ENCODE measurements around the gene LRRIQ3. TPM values are rescaled to one million over a fixed set of nuclear protein-coding genes. Genes with fewer than 3 reads are reported as not detected.

The LRRIQ3 gene
- total and polyA plus RNA-seq, 10 of the 15 experiments (the other 5 are each of a cell fraction or from before 2014, with no cell fraction given) = 1.1 to 5.1 (median 2.7) TPM

- 28% methylated on average over 4 of the region's 4 CpGs for WGBS (ENCODE audit: insufficient coverage, insufficient replicate concordance, low lambda C conversion rate, missing lambda C conversion rate)
- Histone ChIP-seq H3K27me3 (replicated peaks in 1 of 2; ENCODE audit: control insufficient read depth in 2 of 2, insufficient read depth in 2 of 2, low read length in 1 of 2) (no peaks in the 10 kb centered on the region), H3K27ac (ENCODE audit: control insufficient read depth, insufficient read depth) (no peak overlapping the region), H3K4me1 (ENCODE audit: control insufficient read depth, insufficient read depth, low read length) (no peaks in the 10 kb centered on the region), H2AFZ (ENCODE audit: control insufficient read depth, low read depth, low read length) (no peak overlapping the region), H3K4me2 (ENCODE audit: control insufficient read depth, insufficient read depth) (no peak overlapping the region), H3K79me2 (ENCODE audit: control insufficient read depth, insufficient read depth, low read length) (no peaks in the 10 kb centered on the region), H3K9me3 (replicated peaks; ENCODE audit: control insufficient read depth, insufficient read depth, low read length) (no peaks in the 10 kb centered on the region), H3K36me3 (ENCODE audit: control insufficient read depth in 2 of 2, insufficient read depth in 2 of 2, low read length in 1 of 2) (no peaks in the 10 kb centered on the region), H3K9ac (ENCODE audit: control insufficient read depth, insufficient read depth, low read length) (no peak overlapping the region), H4K20me1 (ENCODE audit: control insufficient read depth, insufficient read depth) (no peaks in the 10 kb centered on the region), H3K4me3 (no peak overlapping the region)
- DNase-seq (ENCODE audit: low read depth, low spot score) (no peak), FAIRE-seq (no peak), ATAC-seq (no peak)
- BruUV-seq (replicated peaks) = no TSS peak
- in situ Hi-C loops (cut with MboI) (no loop called here), intact Hi-C loops (cut with micrococcal nuclease; ENCODE audit: unreplicated experiment) (no loop called here)
- ChIA-PET CTCF (interaction anchor here (1.3 to 1.4 kb wide), 2 partner anchors 9 to 266 kb away, joined by 5 to 6 read pairs; no protein-coding TSS in a partner anchor), RAD21 (ENCODE audit: unreplicated experiment) (no interaction called here), SMC1A (ENCODE audit: uncharacterized antibody, unreplicated experiment) (no interaction called here), POLR2A (no interaction called here)
- no peak for TF ChIP-seq FOS (IDR thresholded peaks at IDR 0.05; ENCODE audit: borderline replicate concordance, extremely low read depth, insufficient read length)
- TF ChIP-seq ZBED1 (IDR thresholded peaks at IDR 0.05; ENCODE audit: borderline replicate concordance) = no peak
- TF ChIP-seq RB1 (IDR thresholded peaks at IDR 0.05; ENCODE audit: borderline replicate concordance) = no peak
- TF ChIP-seq, protein P1, sequence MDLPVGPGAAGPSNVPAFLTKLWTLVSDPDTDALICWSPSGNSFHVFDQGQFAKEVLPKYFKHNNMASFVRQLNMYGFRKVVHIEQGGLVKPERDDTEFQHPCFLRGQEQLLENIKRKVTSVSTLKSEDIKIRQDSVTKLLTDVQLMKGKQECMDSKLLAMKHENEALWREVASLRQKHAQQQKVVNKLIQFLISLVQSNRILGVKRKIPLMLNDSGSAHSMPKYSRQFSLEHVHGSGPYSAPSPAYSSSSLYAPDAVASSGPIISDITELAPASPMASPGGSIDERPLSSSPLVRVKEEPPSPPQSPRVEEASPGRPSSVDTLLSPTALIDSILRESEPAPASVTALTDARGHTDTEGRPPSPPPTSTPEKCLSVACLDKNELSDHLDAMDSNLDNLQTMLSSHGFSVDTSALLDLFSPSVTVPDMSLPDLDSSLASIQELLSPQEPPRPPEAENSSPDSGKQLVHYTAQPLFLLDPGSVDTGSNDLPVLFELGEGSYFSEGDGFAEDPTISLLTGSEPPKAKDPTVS (IDR thresholded peaks at IDR 0.05; ENCODE audit: low read depth, low read length) = no peak
- TF ChIP-seq, protein P2, sequence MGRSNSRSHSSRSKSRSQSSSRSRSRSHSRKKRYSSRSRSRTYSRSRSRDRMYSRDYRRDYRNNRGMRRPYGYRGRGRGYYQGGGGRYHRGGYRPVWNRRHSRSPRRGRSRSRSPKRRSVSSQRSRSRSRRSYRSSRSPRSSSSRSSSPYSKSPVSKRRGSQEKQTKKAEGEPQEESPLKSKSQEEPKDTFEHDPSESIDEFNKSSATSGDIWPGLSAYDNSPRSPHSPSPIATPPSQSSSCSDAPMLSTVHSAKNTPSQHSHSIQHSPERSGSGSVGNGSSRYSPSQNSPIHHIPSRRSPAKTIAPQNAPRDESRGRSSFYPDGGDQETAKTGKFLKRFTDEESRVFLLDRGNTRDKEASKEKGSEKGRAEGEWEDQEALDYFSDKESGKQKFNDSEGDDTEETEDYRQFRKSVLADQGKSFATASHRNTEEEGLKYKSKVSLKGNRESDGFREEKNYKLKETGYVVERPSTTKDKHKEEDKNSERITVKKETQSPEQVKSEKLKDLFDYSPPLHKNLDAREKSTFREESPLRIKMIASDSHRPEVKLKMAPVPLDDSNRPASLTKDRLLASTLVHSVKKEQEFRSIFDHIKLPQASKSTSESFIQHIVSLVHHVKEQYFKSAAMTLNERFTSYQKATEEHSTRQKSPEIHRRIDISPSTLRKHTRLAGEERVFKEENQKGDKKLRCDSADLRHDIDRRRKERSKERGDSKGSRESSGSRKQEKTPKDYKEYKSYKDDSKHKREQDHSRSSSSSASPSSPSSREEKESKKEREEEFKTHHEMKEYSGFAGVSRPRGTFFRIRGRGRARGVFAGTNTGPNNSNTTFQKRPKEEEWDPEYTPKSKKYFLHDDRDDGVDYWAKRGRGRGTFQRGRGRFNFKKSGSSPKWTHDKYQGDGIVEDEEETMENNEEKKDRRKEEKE (IDR thresholded peaks at IDR 0.05) = no peak
- TF ChIP-seq CBX3 (IDR thresholded peaks at IDR 0.05; ENCODE audit: borderline replicate concordance, low read depth) = no peak
- no peak for TF ChIP-seq HDAC6 (IDR thresholded peaks at IDR 0.05; ENCODE audit: unreplicated experiment)
- TF ChIP-seq SIX5 (IDR thresholded peaks at IDR 0.05; ENCODE audit: low read depth, low read length, severe bottlenecking) = no peak
- TF ChIP-seq ZNF207 (IDR thresholded peaks at IDR 0.05; ENCODE audit: borderline replicate concordance) = no peak
- no peak for TF ChIP-seq POLR2AphosphoS2 (IDR thresholded peaks at IDR 0.05; ENCODE audit: low read depth, low read length)
- TF ChIP-seq MEF2B (IDR thresholded peaks at IDR 0.05; ENCODE audit: partially characterized antibody, poor library complexity, severe bottlenecking) = no peak
- no peak for TF ChIP-seq CBX5 (IDR thresholded peaks at IDR 0.05; ENCODE audit: low read depth)
- no peak for TF ChIP-seq ETV6 (conservative IDR thresholded peaks at IDR 0.05 in 1 of 2, IDR thresholded peaks at IDR 0.05 in 1 of 2; ENCODE audit: borderline replicate concordance in 1 of 2, low read depth in 1 of 2)
- TF ChIP-seq RELA (IDR thresholded peaks at IDR 0.05; ENCODE audit: borderline replicate concordance, partially characterized antibody) = no peak
- TF ChIP-seq RELB (IDR thresholded peaks at IDR 0.05; ENCODE audit: low read depth) = no peak
- no peak for TF ChIP-seq BCL3 (IDR thresholded peaks at IDR 0.05; ENCODE audit: borderline replicate concordance, insufficient read depth, low read depth, low read length, poor library complexity, severe bottlenecking)
- no peak for TF ChIP-seq RBBP5 (conservative IDR thresholded peaks at IDR 0.05)
- no peak for TF ChIP-seq POLR2A (IDR thresholded peaks at IDR 0.05; ENCODE audit: low read depth, low read length)
Observed at GRCh38 chr1:74237787-74238186, 39.8 kb upstream of the LRRIQ3 start.
